ENCODE results near the gene ALX4.

ALX4 gene

GRCh38 chr11:44285756-44286155 lies 24.2 kb downstream of the ALX4 start:
- Histone ChIP-seq H3K4me1 (no peaks in the 10 kb centered on the region), H3K9me3 (no peaks in the 10 kb centered on the region), H3K4me3 (no peak overlapping the region), H3K36me3 (replicated peaks) (no peaks in the 10 kb centered on the region), H3K27me3 (ENCODE audit: low read depth) (no peaks in the 10 kb centered on the region)
- in situ Hi-C loops (cut with MboI; ENCODE audit: low sequenced_read_pairs), result loop anchor here (5.0 kb wide), 1 partner anchor 252 kb away; no protein-coding TSS in a partner anchor
- DNase-seq (ENCODE audit: low spot score in 2 of 2), result no peak

DNA sequence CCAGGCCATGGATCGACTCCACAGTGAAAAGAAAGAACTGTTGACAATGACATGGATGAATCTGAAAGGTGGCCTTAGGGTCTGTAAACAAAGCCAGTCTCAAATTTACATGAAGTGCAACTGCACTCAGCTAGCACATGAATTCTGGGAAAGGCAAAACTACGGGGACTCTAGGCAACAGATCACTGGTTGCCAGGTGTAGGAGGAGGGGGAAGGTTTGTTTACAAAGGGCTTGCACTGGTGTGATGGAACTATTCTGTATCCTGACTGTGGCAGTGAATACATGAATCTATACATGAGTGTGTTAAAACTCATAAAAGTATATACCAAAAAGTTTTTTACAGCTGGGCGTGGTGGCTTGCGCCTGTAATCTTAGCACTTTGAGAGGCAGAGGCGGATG lies 27.3 kb downstream of the ALX4 start:
- H3K4me3 ChIP-seq, result no peak overlapping the region
- no peaks in the 10 kb centered on the region for H3K4me1 ChIP-seq
- no peaks in the 10 kb centered on the region for H3K27me3 ChIP-seq (ENCODE audit: low read depth)
- in situ Hi-C loops (cut with MboI; ENCODE audit: low sequenced_read_pairs), result no loop called here
- no peaks in the 10 kb centered on the region for H3K36me3 ChIP-seq (replicated peaks)
- DNase-seq (ENCODE audit: low spot score in 2 of 2), result no peak
- H3K9me3 ChIP-seq, result no peaks in the 10 kb centered on the region

DNA sequence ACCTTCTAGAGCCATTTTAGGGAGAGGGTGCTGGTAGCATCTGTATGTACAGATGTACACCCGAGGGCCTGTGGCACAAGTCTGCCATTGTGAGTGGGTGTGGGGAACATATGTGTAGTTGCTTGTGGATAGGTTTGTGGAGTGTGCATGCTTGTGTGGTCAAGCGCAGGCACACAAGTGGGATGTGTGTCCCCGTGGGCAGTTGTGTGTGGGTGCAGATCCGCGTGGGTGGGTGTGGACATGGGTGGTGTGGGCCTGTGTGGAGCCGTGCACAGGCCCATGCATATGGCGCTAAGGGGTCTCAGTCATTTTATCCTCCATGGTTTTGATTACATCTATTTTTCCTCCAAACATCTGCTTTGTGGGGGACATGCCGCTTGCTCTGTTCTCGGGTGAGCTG lies 28.8 kb downstream of the ALX4 start:
- DNase-seq (ENCODE audit: low spot score in 2 of 2), result no peak
- Histone ChIP-seq H3K9me3 (no peaks in the 10 kb centered on the region), H3K27me3 (ENCODE audit: low read depth) (no peaks in the 10 kb centered on the region), H3K36me3 (replicated peaks) (no peaks in the 10 kb centered on the region), H3K4me3 (no peak overlapping the region), H3K4me1 (no peaks in the 10 kb centered on the region)
- in situ Hi-C loops (cut with MboI; ENCODE audit: low sequenced_read_pairs), result no loop called here

DNA sequence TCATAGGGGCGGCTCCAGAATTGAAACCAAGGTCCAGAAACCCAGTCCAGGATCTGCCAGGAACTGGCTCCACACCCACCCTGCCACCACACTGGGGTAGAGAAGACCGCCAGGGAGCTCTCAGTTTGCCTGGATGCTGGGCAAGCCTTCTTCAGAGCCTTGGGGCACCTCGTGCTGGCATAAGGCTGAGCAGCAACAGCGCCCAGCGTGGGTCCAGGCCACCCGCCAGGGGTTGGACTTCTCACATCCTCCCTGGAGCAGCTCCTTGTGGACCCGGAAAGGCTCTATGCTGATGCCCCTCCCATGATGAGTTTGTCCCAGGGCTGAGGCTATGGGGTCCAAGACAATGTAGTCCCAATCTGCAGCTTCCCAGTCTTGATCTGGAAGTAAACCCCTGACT lies 29.7 kb downstream of the ALX4 start:
- Histone ChIP-seq H3K4me1 (no peaks in the 10 kb centered on the region), H3K27me3 (ENCODE audit: low read depth) (no peaks in the 10 kb centered on the region), H3K9me3 (no peaks in the 10 kb centered on the region), H3K4me3 (no peak overlapping the region), H3K36me3 (replicated peaks) (no peaks in the 10 kb centered on the region)
- in situ Hi-C loops (cut with MboI; ENCODE audit: low sequenced_read_pairs), result no loop called here
- no peak for DNase-seq (ENCODE audit: low spot score in 2 of 2)

- Histone ChIP-seq H3K4me3 (no peak overlapping the region), H3K27me3 (ENCODE audit: low read depth) (no peaks in the 10 kb centered on the region), H3K36me3 (replicated peaks) (no peaks in the 10 kb centered on the region), H3K4me1 (no peaks in the 10 kb centered on the region), H3K9me3 (no peaks in the 10 kb centered on the region)
- in situ Hi-C loops (cut with MboI; ENCODE audit: low sequenced_read_pairs), result no loop called here
- DNase-seq (ENCODE audit: low spot score in 2 of 2), result no peak
These were observed 30.5 kb downstream of the ALX4 start for GRCh38 chr11:44279483-44279882.

GRCh38 chr11:44277196-44278090 lies 32.5 kb downstream of the ALX4 start:
- in situ Hi-C loops (cut with MboI; ENCODE audit: low sequenced_read_pairs), result no loop called here
- no peak for DNase-seq (ENCODE audit: low spot score in 2 of 2)
- H3K9me3 ChIP-seq, result no peaks in the 10 kb centered on the region
- no peaks in the 10 kb centered on the region for H3K27me3 ChIP-seq (ENCODE audit: low read depth)
- no peak overlapping the region for H3K4me3 ChIP-seq
- H3K4me1 ChIP-seq, result no peaks in the 10 kb centered on the region
- no peaks in the 10 kb centered on the region for H3K36me3 ChIP-seq (replicated peaks)

- DNase-seq (ENCODE audit: low spot score in 2 of 2), result no peak
- H3K36me3 ChIP-seq (replicated peaks), result no peaks in the 10 kb centered on the region
- H3K27me3 ChIP-seq (ENCODE audit: low read depth), result no peaks in the 10 kb centered on the region
- H3K4me3 ChIP-seq, result no peak overlapping the region
- in situ Hi-C loops (cut with MboI; ENCODE audit: low sequenced_read_pairs), result no loop called here
- no peaks in the 10 kb centered on the region for H3K9me3 ChIP-seq
- H3K4me1 ChIP-seq, result no peaks in the 10 kb centered on the region
These were observed 33.9 kb downstream of the ALX4 start for GRCh38 chr11:44275961-44276550.

GRCh38 chr11:44275241-44275640 lies 34.7 kb downstream of the ALX4 start:
- Histone ChIP-seq H3K27me3 (ENCODE audit: low read depth) (no peaks in the 10 kb centered on the region), H3K36me3 (replicated peaks) (no peaks in the 10 kb centered on the region), H3K4me3 (no peak overlapping the region), H3K9me3 (no peaks in the 10 kb centered on the region), H3K4me1 (no peaks in the 10 kb centered on the region)
- in situ Hi-C loops (cut with MboI; ENCODE audit: low sequenced_read_pairs), result no loop called here
- no peak for DNase-seq (ENCODE audit: low spot score in 2 of 2)

- Histone ChIP-seq H3K4me1 (no peaks in the 10 kb centered on the region), H3K9me3 (no peaks in the 10 kb centered on the region), H3K36me3 (replicated peaks) (no peaks in the 10 kb centered on the region), H3K4me3 (no peak overlapping the region), H3K27me3 (ENCODE audit: low read depth) (no peaks in the 10 kb centered on the region)
- no peak for DNase-seq (ENCODE audit: low spot score in 2 of 2)
- in situ Hi-C loops (cut with MboI; ENCODE audit: low sequenced_read_pairs), result no loop called here
These were observed 35.5 kb downstream of the ALX4 start for GRCh38 chr11:44274404-44274803.

- DNase-seq (ENCODE audit: low spot score in 2 of 2), result no peak
- H3K4me3 ChIP-seq, result no peak overlapping the region
- H3K27me3 ChIP-seq (ENCODE audit: low read depth), result no peaks in the 10 kb centered on the region
- no peaks in the 10 kb centered on the region for H3K9me3 ChIP-seq
- in situ Hi-C loops (cut with MboI; ENCODE audit: low sequenced_read_pairs), result no loop called here
- H3K36me3 ChIP-seq (replicated peaks), result no peaks in the 10 kb centered on the region
- H3K4me1 ChIP-seq, result no peaks in the 10 kb centered on the region
These were observed 38.7 kb downstream of the ALX4 start for GRCh38 chr11:44271286-44271685.

DNA sequence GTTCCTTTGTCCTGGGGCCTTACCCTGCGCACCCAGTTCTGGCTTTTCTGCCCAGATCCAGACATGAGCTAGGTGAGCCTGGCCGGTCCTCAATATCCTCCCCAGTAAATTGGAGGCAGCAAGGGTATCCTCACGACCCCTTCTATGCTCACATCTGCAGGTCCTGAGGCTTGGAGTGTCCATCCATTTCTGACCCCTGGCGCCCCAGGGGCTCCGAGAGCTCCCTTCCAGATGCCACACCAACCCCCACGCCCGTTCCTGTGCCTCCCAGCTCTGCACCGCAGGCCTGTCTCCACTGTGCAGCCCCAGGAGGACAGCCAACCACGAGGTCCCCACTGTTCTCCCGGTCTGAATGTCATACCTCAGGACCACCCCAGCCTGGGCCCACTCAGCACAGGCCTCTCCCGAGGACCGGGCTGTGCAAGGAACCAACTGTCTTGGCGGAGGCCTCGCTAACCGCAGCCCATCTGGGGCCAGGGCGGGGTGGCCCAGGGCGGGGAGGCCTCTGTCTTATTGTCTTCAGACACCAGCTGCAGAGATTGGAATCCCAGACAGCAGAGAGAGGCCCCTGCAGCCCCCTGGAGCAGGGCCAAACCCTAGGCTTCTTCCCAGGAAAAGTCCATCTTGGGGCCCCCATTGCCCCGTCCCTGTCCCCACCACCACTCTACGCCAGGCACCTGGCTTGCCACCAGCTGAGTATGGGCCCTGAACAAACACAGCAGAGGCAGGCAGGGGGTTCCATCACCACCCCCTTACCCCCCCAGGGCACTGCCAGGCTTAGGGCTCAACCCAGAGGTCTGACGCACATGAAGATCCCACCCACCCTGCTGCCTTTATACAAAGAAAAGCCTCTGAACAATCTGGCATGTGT lies 39.3 kb downstream of the ALX4 start:
- no peaks in the 10 kb centered on the region for H3K36me3 ChIP-seq (replicated peaks)
- no peak for DNase-seq (ENCODE audit: low spot score in 2 of 2)
- no peak overlapping the region for H3K4me3 ChIP-seq
- in situ Hi-C loops (cut with MboI; ENCODE audit: low sequenced_read_pairs), result no loop called here
- H3K9me3 ChIP-seq, result no peaks in the 10 kb centered on the region
- H3K4me1 ChIP-seq, result no peaks in the 10 kb centered on the region
- H3K27me3 ChIP-seq (ENCODE audit: low read depth), result no peaks in the 10 kb centered on the region

GRCh38 chr11:44269369-44270351 lies 40.3 kb downstream of the ALX4 start:
- DNase-seq (ENCODE audit: low spot score in 2 of 2), result no peak
- Histone ChIP-seq H3K27me3 (ENCODE audit: low read depth) (no peaks in the 10 kb centered on the region), H3K9me3 (no peaks in the 10 kb centered on the region), H3K36me3 (replicated peaks) (no peaks in the 10 kb centered on the region), H3K4me1 (no peaks in the 10 kb centered on the region), H3K4me3 (no peak overlapping the region)
- in situ Hi-C loops (cut with MboI; ENCODE audit: low sequenced_read_pairs), result no loop called here

DNA sequence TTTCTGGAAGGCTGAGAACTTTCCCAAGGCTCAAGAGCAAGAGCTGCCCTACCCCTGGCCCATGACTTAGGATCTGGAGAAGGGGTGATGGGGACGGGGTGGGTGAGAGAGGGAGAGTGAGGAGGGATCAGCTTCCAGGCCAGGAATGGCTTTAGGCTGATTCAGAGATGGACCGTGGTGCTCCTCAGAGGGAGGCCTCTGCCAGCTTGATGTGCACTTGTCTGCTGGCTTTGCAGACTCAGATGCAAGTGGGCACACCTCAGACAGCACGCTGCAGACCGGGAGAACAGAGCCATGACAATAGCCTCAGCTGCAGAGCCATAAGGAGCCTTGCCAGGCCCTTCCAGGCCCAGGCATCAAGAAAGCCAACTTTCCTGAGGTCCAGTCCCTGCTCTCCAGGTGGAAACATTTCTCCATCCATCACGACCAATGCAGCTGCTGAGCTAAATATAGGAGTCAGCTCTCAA lies 41.3 kb downstream of the ALX4 start:
- Histone ChIP-seq H3K4me1 (no peaks in the 10 kb centered on the region), H3K4me3 (no peak overlapping the region)

More for the DNA sequence above, 41.3 kb downstream of the ALX4 start:
- no peak for DNase-seq (ENCODE audit: low spot score in 2 of 2)
- no peaks in the 10 kb centered on the region for H3K27me3 ChIP-seq (ENCODE audit: low read depth)
- in situ Hi-C loops (cut with MboI; ENCODE audit: low sequenced_read_pairs), result no loop called here
- H3K9me3 ChIP-seq, result no peaks in the 10 kb centered on the region
- H3K36me3 ChIP-seq (replicated peaks), result no peaks in the 10 kb centered on the region
